B cell (primary cell): Measurements from ENCODE around the gene EPAS1. TPM values are rescaled to one million over a fixed set of nuclear protein-coding genes. Genes with fewer than 3 reads are reported as not detected.

Experiments used
- ATAC-seq: fragments of 200-7000 bp; cut with Tn5 transposase; one replicate; pipeline ENCODE4 v1.10.0; 2021; ENCODE audit warnings: low read depth, mild to moderate bottlenecking, moderate number of reproducible peaks, moderate library complexity
- CTCF ChIA-PET: fragments of 350-600 bp; sonication (Branson Sonifier 250); formaldehyde crosslinking; loops from one replicate; lab custom pipeline; 2021; ENCODE audit warnings: antibody characterized with exemption, inconsistent platforms; lab: Charles Lee
- POLR2A ChIA-PET: fragments of 350-600 bp; sonication (Branson Sonifier 250); formaldehyde crosslinking; loops from one replicate; lab custom pipeline; 2021; ENCODE audit warnings: antibody characterized with exemption; lab: Charles Lee
- DNase-seq: peaks from one replicate; pipeline ENCODE4 v3.0.0; 2013
- H2AFZ ChIP-seq: 2 replicates; pipeline ENCODE4 v1.6.1; 2012; ENCODE audit warnings: mild to moderate bottlenecking, low read depth, low read length; ENCODE audit not compliant: insufficient read depth, poor library complexity, severe bottlenecking
- H3K27ac ChIP-seq, 2 donors: 1 replicate in 1 of 2; 2 replicates in 1 of 2; pipeline ENCODE4 v1.5.1; 2012 to 2013; ENCODE audit warnings: low read length in 2 of 2, mild to moderate bottlenecking in 2 of 2, moderate library complexity in 1 of 2
- H3K27me3 ChIP-seq, 4 experiments: fragments of 200-600 bp in 1 of 4; sonication (generic) in 1 of 4; replicated peaks in 1 of 4; 1 replicate in 2 of 4; 2 replicates in 2 of 4; pipeline versions ENCODE4 v1.6.1 to v1.7.0; 2013 to 2016; ENCODE audit warnings: low read length in 3 of 4, mild to moderate bottlenecking in 2 of 4, mixed read lengths in 1 of 4, moderate library complexity in 1 of 4; ENCODE audit not compliant: insufficient read depth in 4 of 4, control insufficient read depth in 3 of 4; ENCODE audit errors: control extremely low read depth in 1 of 4
- H3K36me3 ChIP-seq, 2 experiments: replicated peaks in 1 of 2; 1 replicate in 1 of 2; 2 replicates in 1 of 2; pipeline versions ENCODE4 v1.6.1 to v1.7.1; 2013; ENCODE audit warnings: low read length in 1 of 2; ENCODE audit not compliant: insufficient read depth in 2 of 2, control insufficient read depth in 1 of 2; ENCODE audit errors: control extremely low read depth in 1 of 2, extremely low read depth in 1 of 2
- H3K4me1 ChIP-seq, 2 donors: fragments of 200-600 bp in 1 of 2; sonication (generic) in 1 of 2; 1 replicate in 1 of 2; 2 replicates in 1 of 2; pipeline versions ENCODE4 v1.5.1 to v1.6.1; 2013 to 2017; ENCODE audit warnings: low read length in 2 of 2; ENCODE audit not compliant: control insufficient read depth in 2 of 2, insufficient read depth in 2 of 2
- H3K4me2 ChIP-seq: replicated peaks from 2 replicates; pipeline ENCODE3; 2012; ENCODE audit warnings: mild to moderate bottlenecking, low read depth, low read length; ENCODE audit not compliant: poor library complexity, severe bottlenecking
- H3K4me3 ChIP-seq, 5 experiments: fragments of 200-600 bp in 1 of 5; sonication (generic) in 1 of 5; 1 replicate in 3 of 5; 2 replicates in 2 of 5; pipeline versions ENCODE4 v1.5.1 to v1.7.0; 2011 to 2016; ENCODE audit warnings: low read length in 4 of 5, mild to moderate bottlenecking in 4 of 5, low read depth in 2 of 5, control low read depth in 1 of 5, moderate library complexity in 1 of 5; ENCODE audit not compliant: insufficient read depth in 1 of 5; ENCODE audit errors: control extremely low read depth in 1 of 5, extremely low read depth in 1 of 5
- H3K79me2 ChIP-seq: fragments of 200-600 bp; sonication (generic); one replicate; pipeline ENCODE4 v1.6.0; 2016; ENCODE audit warnings: low read length; ENCODE audit not compliant: control insufficient read depth, insufficient read depth
- H3K9ac ChIP-seq: fragments of 200-600 bp; sonication (generic); 2 replicates; pipeline ENCODE4 v1.6.1; 2017; ENCODE audit warnings: mild to moderate bottlenecking, low read length, moderate library complexity
- H3K9me3 ChIP-seq, 3 donors: one replicate each; pipeline versions ENCODE4 v1.6.1 to v1.7.1; 2013; ENCODE audit warnings: low read length in 2 of 3; ENCODE audit not compliant: control insufficient read depth in 2 of 3, insufficient read depth in 1 of 3; ENCODE audit errors: control extremely low read depth in 1 of 3
- H4K20me1 ChIP-seq: 2 replicates; pipeline ENCODE4 v1.6.0; 2012; ENCODE audit warnings: mild to moderate bottlenecking, low read length; ENCODE audit not compliant: insufficient read depth, control insufficient read depth, poor library complexity, severe bottlenecking
- H3K27ac Mint-ChIP-seq: one replicate; pipeline ENCODE4 v1.8.0; 2021; ENCODE audit warnings: mixed read lengths
- H3K27me3 Mint-ChIP-seq: one replicate; pipeline ENCODE4 v1.8.0; 2021; ENCODE audit warnings: mixed read lengths
- H3K4me1 Mint-ChIP-seq: one replicate; pipeline ENCODE4 v1.8.0; 2021; ENCODE audit warnings: mixed read lengths
- H3K4me3 Mint-ChIP-seq: one replicate; pipeline ENCODE4 v1.8.0; 2021; ENCODE audit warnings: mixed read lengths
- H3K9me3 Mint-ChIP-seq: one replicate; pipeline ENCODE4 v1.8.0; 2022; ENCODE audit warnings: mixed read lengths; ENCODE audit not compliant: insufficient read depth
- CTCF ChIP-seq: fragments of 200-600 bp; IDR thresholded peaks from one replicate; pipeline ENCODE4 v1.8.0; 2022; ENCODE audit warnings: antibody characterized with exemption, mild to moderate bottlenecking
- EZH2 ChIP-seq: IDR thresholded peaks from 2 replicates; pipeline ENCODE4 v1.6.1; 2012; ENCODE audit warnings: borderline replicate concordance, low read depth, mild to moderate bottlenecking, moderate library complexity, low read length; ENCODE audit not compliant: insufficient read depth, poor library complexity, severe bottlenecking
- WGBS: methylation state at CpG from one replicate; pipeline ENCODE4 v1.1.5; 2013; ENCODE audit warnings: missing lambda C conversion rate; ENCODE audit not compliant: insufficient coverage; 5-methylcytosine and 5-hydroxymethylcytosine counted together
- intact Hi-C: fragments of 100-400 bp; cut with micrococcal nuclease; formaldehyde crosslinking; loops from one replicate; pipeline ENCODE4 v1.10.0; 2022
- polyA plus RNA-seq: library from polyadenylated mRNA; depleted of rRNA; stranded (reverse); fragments of >200 nt; gene quantifications from 2 replicates; pipeline ENCODE4 v1.2.3, GENCODE V29; 2012
- total RNA-seq, 2 donors: library from RNA; stranded (reverse); fragments of 120-200 nt in 1 of 2; gene quantifications; 1 replicate in 1 of 2; 2 replicates in 1 of 2; pipeline versions ENCODE4 v1.2.3 to v1.2.4, GENCODE V29; 2013 to 2022

Gene EPAS1
- total and polyA plus RNA-seq, 2 donors (not counting 1 experiment from before 2014, with no cell fraction given): 0.06 to 0.37 TPM

DNA sequence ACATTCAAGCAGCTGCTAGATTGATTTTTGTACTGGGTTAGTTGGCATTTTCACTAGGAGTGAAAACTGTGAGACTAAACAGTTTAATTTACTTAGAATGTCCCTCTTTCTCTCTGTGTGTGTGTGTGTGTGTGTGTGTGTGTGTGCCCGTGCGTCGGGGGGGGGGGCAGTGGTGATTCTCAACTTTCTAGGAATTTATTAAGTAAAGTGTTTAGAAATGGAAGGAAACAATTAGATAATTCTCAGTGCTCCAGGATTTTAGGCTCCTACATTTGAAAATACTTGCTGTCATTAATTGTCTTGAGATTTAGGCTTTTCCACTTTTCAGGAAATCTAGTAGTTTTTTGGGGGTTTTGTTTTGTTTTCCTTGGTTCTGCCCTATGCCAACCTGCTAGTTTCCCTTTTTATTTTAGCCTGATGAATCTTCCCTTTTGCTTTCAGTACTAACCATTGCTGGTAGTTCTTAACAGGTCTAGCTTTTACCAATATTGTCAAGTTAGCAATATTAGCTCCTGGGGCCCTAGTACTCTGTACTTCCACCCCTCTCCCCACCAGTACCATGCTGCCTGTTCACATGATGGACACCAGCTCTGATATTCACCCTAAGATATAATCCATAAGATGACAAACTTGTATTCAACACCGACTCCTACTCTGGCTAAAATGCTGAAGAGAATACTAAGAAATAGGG is 4.9 kb downstream of the EPAS1 start:
- Histone ChIP-seq H3K79me2 (no peaks in the 10 kb centered on the region), H3K4me1 (peaks cover 24% of the 10 kb centered on the region in 2 donors), H3K36me3 (no peaks in the 10 kb centered on the region), H3K4me2 (no peak overlapping the region), H3K9ac (no peak overlapping the region), H2AFZ (no peak overlapping the region), H3K27me3 (peaks cover 0 to 47% (median 34%) of the 10 kb centered on the region in 4 experiments), H3K4me3 (no peak overlapping the region), H4K20me1 (peaks cover 10% of the 10 kb centered on the region), H3K9me3 (peaks cover 0 to 21% (median 4%) of the 10 kb centered on the region in 3 donors), H3K27ac (no peak overlapping the region)
- ChIA-PET POLR2A (interaction anchor here (0.6 kb wide), 1 partner anchor 242 kb away, joined by 3 read pairs; no protein-coding TSS in a partner anchor), CTCF (interaction anchor here (1.8 kb wide), 1 partner anchor 8 kb away, joined by 5 read pairs; no protein-coding TSS in a partner anchor)
- TF ChIP-seq CTCF (no peak), EZH2 (no peak)
- DNase-seq: no peak
- intact Hi-C loops: no loop called here
- Mint-ChIP-seq H3K4me1 (peaks cover 22% of the 10 kb centered on the region), H3K27me3 (peaks cover 58% of the 10 kb centered on the region), H3K9me3 (no peaks in the 10 kb centered on the region), H3K4me3 (no peak overlapping the region), H3K27ac (no peak overlapping the region)
- no peak for ATAC-seq
- WGBS: no CpG with 5 or more reads among the region's 4 CpGs

- ATAC-seq (no peak), DNase-seq (no peak)
- H4K20me1 ChIP-seq: peaks cover 8% of the 10 kb centered on the region
- no peak overlapping the region for H3K4me2 ChIP-seq
- H3K4me3 Mint-ChIP-seq: no peak overlapping the region
- H3K9ac ChIP-seq: no peak overlapping the region
- no peaks in the 10 kb centered on the region for H3K9me3 Mint-ChIP-seq
- no peaks in the 10 kb centered on the region for H3K36me3 ChIP-seq
- H3K9me3 ChIP-seq: peaks cover 0 to 17% (median 4%) of the 10 kb centered on the region in 3 donors
- no peak overlapping the region for H3K4me3 ChIP-seq
- ChIA-PET POLR2A (interaction anchor here (0.6 kb wide), 1 partner anchor 241 kb away, joined by 3 read pairs; no protein-coding TSS in a partner anchor), CTCF (interaction anchor here (1.8 kb wide), 1 partner anchor 9 kb away, joined by 5 read pairs; no protein-coding TSS in a partner anchor)
- H3K4me1 ChIP-seq: peaks cover 18 to 19% of the 10 kb centered on the region in 2 donors
- peaks cover 53% of the 10 kb centered on the region for H3K27me3 Mint-ChIP-seq
- H2AFZ ChIP-seq: no peak overlapping the region
- peaks cover 0 to 41% (median 32%) of the 10 kb centered on the region in 4 experiments for H3K27me3 ChIP-seq
- 100% methylated on average over 1 of the region's 3 CpGs for WGBS
- H3K79me2 ChIP-seq: no peaks in the 10 kb centered on the region
- no peak overlapping the region for H3K27ac Mint-ChIP-seq
- intact Hi-C loops: no loop called here
- TF ChIP-seq CTCF (no peak), EZH2 (no peak)
- H3K27ac ChIP-seq: no peak overlapping the region
- peaks cover 16% of the 10 kb centered on the region for H3K4me1 Mint-ChIP-seq
Observed at GRCh38 chr2:46303233-46303632, 6.0 kb downstream of the EPAS1 start.
